HS-27A (cell line): ENCODE results near the gene PLEKHA3.
"Not testable (repeated sequence)": the region's sequence is repeated elsewhere in the genome, so short reads cannot be mapped to it uniquely, and the experiment has no call there.

Experiments
- DNase-seq: peaks from one replicate; pipeline ENCODE4 v3.0.0-alpha.2; 2012; ENCODE audit warnings: low read depth, missing footprints

PLEKHA3 gene

GRCh38 chr2:178480227-178481181 lies at the start of gene PLEKHA3:
Gene PLEKHA3 (plus strand): TSS chr2:178480457. CDS start chr2:178480870, 413 bp downstream.
- peak; percentile 67 for DNase-seq

DNA sequence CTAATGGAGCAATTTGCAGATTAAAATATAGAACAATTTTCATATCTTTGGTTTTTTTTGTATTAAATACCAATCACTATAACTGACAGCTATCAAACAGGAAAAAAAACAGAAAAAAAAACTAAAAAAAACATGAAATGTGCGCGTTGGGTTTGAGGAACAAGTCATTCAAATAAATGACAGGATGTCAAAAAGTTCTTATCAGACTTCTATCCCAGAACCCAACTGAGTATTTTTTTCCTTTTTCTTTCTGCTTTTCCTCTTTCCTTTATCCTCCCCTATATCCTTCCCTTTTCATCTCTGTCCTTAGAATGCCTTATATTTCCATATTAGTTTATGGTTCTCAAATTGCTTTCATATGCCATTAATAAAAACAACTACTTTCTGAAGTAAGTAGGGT lies 43.6 kb upstream of the PLEKHA3 start:
- DNase-seq, result no peak

GRCh38 chr2:178441426-178441825 lies 38.8 kb upstream of the PLEKHA3 start:
- no peak for DNase-seq

- no peak for DNase-seq
These were observed 31.1 kb upstream of the PLEKHA3 start for GRCh38 chr2:178448968-178449661.

- DNase-seq, result no peak
These were observed 30.3 kb upstream of the PLEKHA3 start for GRCh38 chr2:178449700-178450523.

GRCh38 chr2:178450524-178450773 lies 29.8 kb upstream of the PLEKHA3 start:
- DNase-seq, result peak; percentile 3

DNA sequence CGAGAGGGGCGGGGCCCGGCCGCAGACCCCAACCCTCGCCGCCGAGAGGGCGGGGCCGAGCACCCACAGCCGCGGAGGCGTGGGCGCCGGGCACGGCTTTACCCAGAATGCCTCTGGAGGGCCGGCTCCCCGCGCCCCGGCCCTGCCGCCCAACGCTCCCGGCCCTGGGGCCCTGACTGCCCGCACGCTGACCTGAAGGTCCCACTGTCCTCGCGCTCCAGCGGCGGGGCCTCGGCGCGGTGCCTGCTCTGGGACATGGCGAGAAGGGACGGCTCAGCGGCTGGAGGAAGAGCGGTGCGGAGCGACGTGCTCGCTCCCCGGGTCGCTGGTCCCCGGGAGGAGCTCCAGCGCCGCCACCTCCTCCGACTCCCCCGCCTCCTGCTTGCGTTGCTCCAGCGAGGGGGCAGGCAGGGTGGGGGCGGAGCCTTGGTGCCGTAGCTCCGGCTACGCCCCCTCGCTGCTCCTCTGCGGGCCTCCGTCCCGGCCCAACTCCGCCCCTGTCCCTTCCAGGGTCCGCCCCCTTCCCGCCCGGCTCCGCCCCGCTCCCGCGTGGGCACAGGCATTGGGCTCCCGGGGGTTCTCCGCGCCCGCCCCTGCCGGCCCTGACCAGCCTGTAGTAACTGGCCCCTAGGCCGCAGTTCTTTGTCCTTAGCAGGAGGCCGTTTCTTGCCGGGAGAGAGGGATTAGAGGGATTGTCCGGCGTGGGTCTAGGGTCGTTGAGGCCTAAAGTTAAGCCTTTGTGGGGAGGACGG lies 29.3 kb upstream of the PLEKHA3 start, which contains the start of the genes PJVK and PRKRA:
PJVK (plus strand) TSS at position 605 of the 752 bp plus-strand sequence. CDS start 2,032 bp downstream, outside the sequence.
PRKRA (minus strand) TSS at position 402 of the 752 bp plus-strand sequence; CDS start at position 257, 145 bp downstream.
- DNase-seq, result peak; percentile 64

- no peak for DNase-seq
These were observed 27.9 kb upstream of the PLEKHA3 start for GRCh38 chr2:178452334-178452733.

- DNase-seq, result no peak
These were observed 27.4 kb upstream of the PLEKHA3 start for GRCh38 chr2:178452870-178453269.

GRCh38 chr2:178455947-178456346 lies 24.3 kb upstream of the PLEKHA3 start:
- DNase-seq, result no peak

DNA sequence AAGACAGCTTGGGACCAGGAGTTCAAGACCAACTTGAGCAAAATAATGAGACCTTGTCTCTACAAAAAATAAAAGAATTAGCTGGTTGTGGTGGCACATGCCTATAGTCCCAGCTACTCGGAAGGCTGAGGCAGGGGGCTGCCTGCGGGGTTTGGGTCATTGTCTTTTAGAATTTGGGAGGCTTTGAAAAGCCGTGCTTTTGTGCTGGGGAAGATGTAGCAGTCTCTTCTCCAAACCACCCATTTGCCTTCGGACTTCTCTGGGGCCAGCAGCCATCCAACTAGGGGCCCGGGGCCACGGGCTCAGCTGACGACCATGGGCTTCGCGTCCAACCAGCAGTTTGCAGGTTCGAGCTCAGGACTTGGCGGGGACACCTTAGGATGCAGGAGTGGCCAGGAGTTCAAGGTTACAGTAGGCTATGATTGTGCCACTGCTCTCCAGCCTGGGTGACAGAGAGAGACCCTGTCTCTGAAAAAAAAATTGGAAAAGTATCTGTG lies 22.8 kb upstream of the PLEKHA3 start:
- no peak for DNase-seq

DNA sequence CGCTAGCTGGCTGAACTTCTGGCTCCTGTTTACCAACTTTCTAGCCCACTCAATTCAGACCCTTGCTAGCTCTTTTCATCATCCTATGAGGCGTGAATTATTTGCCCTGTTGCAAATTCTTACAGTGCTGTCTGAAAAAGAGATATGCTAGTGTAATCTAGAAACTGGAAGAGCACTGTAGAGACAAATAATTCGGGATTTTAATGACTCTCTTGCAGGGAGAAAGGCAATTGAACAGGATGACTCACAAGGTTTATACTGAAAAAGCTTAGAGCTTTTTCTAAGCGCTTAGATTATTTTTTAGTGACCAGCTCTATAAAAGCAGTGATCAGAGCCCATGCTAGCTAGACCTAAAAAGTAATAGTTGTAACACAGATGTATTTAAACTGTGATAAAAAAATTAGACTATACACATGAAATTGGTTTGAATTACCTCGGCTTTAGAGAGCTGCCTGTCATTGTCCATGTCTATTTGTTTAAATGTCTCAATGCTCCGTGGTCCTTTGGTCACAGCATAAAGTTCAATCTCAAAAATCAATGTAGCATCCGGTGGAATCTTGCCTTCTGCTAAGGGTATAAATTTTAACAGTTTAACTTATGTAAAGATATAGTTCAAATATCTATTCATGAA lies 10.9 kb upstream of the PLEKHA3 start:
- DNase-seq, result no peak

- not testable (repeated sequence) for DNase-seq
These were observed 8.9 kb upstream of the PLEKHA3 start for GRCh38 chr2:178471313-178471712.

- DNase-seq, result no peak
These were observed 6.9 kb upstream of the PLEKHA3 start for GRCh38 chr2:178473373-178473772.

- peak; percentile 15 for DNase-seq
These were observed 6.3 kb upstream of the PLEKHA3 start for GRCh38 chr2:178473931-178474330.

DNA sequence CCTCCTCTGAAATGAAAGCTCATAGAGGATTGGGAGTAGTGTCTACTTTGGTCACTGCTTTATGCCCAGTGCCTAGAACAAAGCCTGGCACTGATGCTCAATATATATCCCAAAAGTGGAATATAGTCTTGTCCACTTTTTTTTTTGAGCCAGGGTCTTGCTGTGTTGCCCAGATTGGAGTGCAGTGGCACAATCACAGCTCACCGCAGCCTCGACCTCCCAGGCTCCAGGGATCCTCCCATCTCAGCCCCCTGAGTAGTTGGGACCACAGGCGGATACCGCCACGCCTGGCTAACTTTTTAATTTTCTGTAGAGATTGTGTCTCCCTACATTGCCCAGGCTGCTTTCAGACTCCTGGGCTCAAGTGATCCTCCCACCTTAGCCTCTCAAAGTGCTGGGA lies 5.7 kb upstream of the PLEKHA3 start:
- DNase-seq, result no peak

DNA sequence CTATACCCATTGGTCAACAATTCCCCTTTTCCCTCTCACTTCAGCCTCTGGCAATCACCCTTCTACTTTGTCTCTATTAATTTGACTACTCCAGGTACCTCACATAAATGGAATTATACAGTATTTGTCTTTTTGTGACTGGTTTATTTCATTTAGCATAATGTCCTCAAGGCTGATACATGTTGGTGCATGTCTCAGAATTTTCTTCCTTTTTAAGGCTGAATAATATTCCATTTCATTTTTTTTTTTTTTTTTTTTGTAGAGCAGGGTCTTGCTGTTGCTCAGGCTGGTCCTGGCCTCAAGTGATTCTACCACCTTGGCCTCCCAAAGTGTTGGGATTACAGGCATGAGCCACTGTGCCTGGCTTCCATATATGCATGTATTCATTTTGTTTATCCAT lies 3.8 kb upstream of the PLEKHA3 start:
- DNase-seq, result no peak

GRCh38 chr2:178477443-178478129 lies 2.7 kb upstream of the PLEKHA3 start:
- no peak for DNase-seq

DNA sequence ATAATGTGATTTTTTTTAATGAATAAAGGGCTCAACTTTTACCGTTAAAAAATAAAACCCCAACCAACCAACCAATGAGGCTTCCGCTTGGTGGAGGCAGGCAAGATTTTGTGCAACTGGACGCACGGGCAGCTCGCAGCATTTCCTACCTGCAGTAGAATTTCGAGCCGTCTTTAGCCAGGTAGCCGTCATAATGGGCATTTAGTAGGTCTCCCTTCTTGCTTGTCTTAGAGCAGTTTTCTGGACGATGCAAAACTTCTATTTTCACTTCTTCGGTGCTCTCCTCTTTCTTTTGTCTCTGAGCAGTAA lies 2.2 kb upstream of the PLEKHA3 start:
- no peak for DNase-seq
